Measurements from ENCODE around the gene PMS2.

DNA sequence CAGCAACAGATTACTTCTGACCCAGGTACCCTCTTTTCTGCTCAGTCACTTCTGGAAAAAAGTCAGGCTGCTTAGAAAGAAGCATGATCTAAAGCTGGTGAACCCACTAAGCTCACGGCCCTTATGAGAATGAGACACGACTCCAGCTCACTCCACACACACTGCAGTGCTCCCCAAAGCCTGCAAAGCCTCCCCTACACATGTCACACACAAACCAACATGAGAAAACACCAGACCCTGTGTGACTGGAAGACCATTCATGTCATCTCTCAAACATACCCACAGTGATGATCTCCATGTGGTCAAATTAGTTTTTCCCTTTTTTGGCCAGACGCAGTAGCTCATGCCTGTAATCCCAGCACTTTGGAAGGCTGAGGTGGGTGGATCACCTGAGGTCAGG is 22.7 kb upstream of the PMS2 start:
- no peak for TF ChIP-seq CTCF (IDR thresholded peaks at IDR 0.05)
- TF ChIP-seq POLR2A (IDR thresholded peaks at IDR 0.05): no peak

All from tibial nerve (tissue), 3 donors.